GM06990 (cell line): ENCODE results near the gene PPP6R2.
"Not testable (repeated sequence)": the region's sequence is repeated elsewhere in the genome, so short reads cannot be mapped to it uniquely, and the experiment has no call there.

Experiments
- DNase-seq: peaks from one replicate; pipeline ENCODE4 v3.0.0-alpha.2; 2011; ENCODE audit not compliant: insufficient read length; ENCODE audit errors: extremely low read depth
- H3K27me3 ChIP-seq: replicated peaks from 2 replicates; pipeline ENCODE4 v1.6.0; 2011; ENCODE audit warnings: low read length; ENCODE audit not compliant: control insufficient read depth, insufficient read depth
- H3K36me3 ChIP-seq: 2 replicates; pipeline ENCODE4 v1.5.1; 2011; ENCODE audit warnings: low read length; ENCODE audit not compliant: control insufficient read depth, insufficient read depth
- H3K4me3 ChIP-seq: replicated peaks from 2 replicates; pipeline ENCODE4 v1.5.1; 2011; ENCODE audit warnings: low read depth, mild to moderate bottlenecking, control low read depth, low read length
- TF ChIP-seq, protein P1 (sequence below): IDR thresholded peaks from 2 replicates; pipeline ENCODE4 v1.5.1; 2011; ENCODE audit warnings: low read length, control low read depth, mild to moderate bottlenecking, inconsistent platforms; ENCODE audit not compliant: insufficient read depth, poor library complexity, severe bottlenecking

The PPP6R2 gene

GRCh38 chr22:50357756-50358155 is 14.6 kb downstream of the PPP6R2 start:
- Histone ChIP-seq H3K36me3 (peaks cover 10% of the 10 kb centered on the region), H3K27me3 (no peaks in the 10 kb centered on the region)

GRCh38 chr22:50360578-50360977 is 17.5 kb downstream of the PPP6R2 start:
- H3K36me3 ChIP-seq, result peaks cover 7% of the 10 kb centered on the region
- no peak overlapping the region for H3K4me3 ChIP-seq
- no peaks in the 10 kb centered on the region for H3K27me3 ChIP-seq
- TF ChIP-seq, protein P1, sequence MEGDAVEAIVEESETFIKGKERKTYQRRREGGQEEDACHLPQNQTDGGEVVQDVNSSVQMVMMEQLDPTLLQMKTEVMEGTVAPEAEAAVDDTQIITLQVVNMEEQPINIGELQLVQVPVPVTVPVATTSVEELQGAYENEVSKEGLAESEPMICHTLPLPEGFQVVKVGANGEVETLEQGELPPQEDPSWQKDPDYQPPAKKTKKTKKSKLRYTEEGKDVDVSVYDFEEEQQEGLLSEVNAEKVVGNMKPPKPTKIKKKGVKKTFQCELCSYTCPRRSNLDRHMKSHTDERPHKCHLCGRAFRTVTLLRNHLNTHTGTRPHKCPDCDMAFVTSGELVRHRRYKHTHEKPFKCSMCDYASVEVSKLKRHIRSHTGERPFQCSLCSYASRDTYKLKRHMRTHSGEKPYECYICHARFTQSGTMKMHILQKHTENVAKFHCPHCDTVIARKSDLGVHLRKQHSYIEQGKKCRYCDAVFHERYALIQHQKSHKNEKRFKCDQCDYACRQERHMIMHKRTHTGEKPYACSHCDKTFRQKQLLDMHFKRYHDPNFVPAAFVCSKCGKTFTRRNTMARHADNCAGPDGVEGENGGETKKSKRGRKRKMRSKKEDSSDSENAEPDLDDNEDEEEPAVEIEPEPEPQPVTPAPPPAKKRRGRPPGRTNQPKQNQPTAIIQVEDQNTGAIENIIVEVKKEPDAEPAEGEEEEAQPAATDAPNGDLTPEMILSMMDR, result no peak
- no peak for DNase-seq

More at GRCh38 chr22:50357756-50358155, 14.6 kb downstream of the PPP6R2 start:
- no peak overlapping the region for H3K4me3 ChIP-seq
- TF ChIP-seq, protein P1, result no peak
- no peak for DNase-seq

DNA sequence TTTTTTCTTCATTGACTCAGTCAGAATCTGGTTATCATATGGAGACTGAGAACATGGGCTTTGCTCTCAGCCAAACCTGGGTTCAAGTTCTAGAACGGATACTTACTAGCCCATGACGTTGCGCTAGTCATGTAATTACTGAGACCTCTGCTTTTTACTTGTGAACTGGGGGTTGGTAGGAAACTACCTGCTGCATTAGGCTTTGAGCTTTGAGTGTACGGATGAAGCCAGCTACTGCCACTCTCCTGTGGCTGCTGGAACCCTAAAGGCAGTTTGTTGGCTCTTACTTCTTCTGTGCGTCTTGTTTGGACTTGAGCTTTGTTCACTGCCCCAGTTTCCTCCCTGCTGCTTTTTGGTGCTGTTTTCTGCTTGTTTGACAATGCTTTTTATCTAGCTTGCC is 18.1 kb downstream of the PPP6R2 start:
- TF ChIP-seq, protein P1, result no peak
- Histone ChIP-seq H3K27me3 (no peaks in the 10 kb centered on the region), H3K4me3 (no peak overlapping the region), H3K36me3 (peaks cover 7% of the 10 kb centered on the region)
- no peak for DNase-seq

- TF ChIP-seq, protein P1, result no peak
- Histone ChIP-seq H3K36me3 (peaks cover 7% of the 10 kb centered on the region), H3K4me3 (no peak overlapping the region), H3K27me3 (no peaks in the 10 kb centered on the region)
- DNase-seq, result no peak
Measured at GRCh38 chr22:50361688-50362087, 18.6 kb downstream of the PPP6R2 start.

DNA sequence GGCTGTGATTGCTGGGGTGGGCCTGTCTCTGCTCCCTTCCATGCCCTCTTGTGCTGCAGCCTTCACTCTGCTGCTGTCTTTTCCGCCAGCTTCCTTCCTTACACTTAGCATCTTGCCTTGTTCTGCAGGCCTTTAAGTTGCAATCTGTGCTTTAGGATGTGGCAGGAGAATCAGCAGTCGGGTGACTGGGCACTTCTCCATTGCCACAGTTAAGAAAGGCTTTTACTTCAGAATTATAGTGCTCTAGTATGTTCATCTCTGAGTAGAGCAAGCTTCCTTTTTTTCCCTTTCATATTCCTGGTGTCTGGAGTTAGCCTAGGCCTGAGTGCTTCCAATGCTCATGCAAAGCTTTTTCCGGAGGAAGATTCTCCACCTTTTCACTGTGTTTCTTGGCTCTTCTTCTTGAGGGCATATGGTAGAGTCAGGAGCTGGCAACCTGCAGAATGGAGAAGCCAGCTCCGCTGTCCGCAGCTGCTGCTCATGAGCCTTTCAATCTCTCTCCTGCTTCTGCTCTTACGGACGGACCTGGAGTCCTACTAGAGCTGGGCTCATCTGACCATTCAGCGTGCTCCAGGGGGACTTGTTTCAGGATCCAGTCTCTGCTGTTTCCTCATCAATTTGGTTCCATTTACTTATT is 20.2 kb downstream of the PPP6R2 start:
- TF ChIP-seq, protein P1, result no peak
- Histone ChIP-seq H3K36me3 (peaks cover 7% of the 10 kb centered on the region), H3K27me3 (no peaks in the 10 kb centered on the region), H3K4me3 (no peak overlapping the region)
- DNase-seq, result no peak

DNA sequence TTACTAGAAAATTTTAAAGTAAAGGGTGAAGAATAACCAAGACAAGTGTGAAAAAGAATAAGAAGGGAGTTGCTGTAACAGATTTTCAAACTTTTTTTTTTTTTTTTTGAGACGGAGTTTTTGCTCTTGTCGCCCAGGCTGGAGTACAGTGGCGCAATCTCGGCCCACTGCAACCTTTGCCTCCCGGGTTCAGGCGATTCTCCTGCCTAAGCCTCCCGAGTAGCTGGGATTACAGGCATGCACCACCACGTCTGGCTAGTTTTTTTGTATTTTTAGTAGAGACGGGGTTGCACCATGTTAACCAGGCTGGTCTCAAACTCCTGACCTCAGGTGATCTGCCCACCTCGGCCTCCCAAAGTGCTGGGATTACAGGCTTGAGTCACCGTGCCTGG is 20.7 kb downstream of the PPP6R2 start:
- H3K4me3 ChIP-seq, H3K36me3 ChIP-seq, DNase-seq, H3K27me3 ChIP-seq: not testable (repeated sequence)
